HG03097 (cell line): ENCODE results near the gene ZNRF4.
"Not testable (repeated sequence)": the region's sequence is repeated elsewhere in the genome, so short reads cannot be mapped to it uniquely, and the experiment has no call there.

Source experiments
- ATAC-seq: cut with Tn5 transposase; IDR thresholded peaks from one replicate; pipeline ENCODE4 v1.9.1; 2021; ENCODE audit not compliant: unreplicated experiment, low FRiP score

Gene ZNRF4

DNA sequence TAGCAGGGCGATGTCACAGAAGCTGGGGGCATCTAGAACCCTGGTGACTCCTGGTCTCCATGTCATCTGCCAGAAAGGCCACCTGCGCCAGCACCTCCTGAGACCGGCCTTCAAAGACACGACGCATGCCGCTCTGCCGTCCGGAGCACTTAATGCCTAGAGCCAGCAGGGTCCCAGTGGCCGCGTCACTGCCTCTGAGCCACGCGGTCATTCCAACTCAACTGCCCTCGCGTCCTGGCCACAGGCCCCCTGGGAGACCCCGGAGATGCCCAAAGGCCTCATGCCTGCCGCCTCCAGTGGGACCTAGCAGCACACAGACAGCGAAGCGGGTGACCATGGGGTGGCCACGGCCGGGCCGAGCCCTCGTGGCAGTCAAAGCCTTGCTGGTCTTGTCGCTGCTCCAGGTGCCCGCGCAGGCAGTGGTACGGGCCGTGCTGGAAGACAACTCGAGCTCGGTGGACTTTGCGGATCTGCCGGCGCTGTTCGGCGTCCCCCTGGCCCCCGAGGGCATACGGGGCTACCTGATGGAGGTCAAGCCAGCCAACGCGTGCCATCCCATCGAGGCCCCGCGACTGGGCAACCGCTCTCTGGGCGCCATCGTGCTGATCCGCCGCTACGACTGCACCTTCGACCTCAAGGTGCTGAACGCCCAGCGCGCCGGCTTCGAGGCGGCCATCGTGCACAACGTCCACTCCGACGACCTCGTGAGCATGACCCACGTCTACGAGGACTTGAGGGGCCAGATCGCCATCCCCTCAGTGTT is at the start of gene ZNRF4:
Gene ZNRF4 (plus strand): TSS at position 51 of the 763 bp plus-strand sequence. CDS start 75 bp downstream, at position 126.
- no peak for ATAC-seq

GRCh38 chr19:5406198-5406597 is 49.0 kb upstream of the ZNRF4 start:
- ATAC-seq = not testable (repeated sequence)

- no peak for ATAC-seq
These were observed 48.4 kb upstream of the ZNRF4 start for GRCh38 chr19:5406816-5407215.

GRCh38 chr19:5407356-5407755 is 47.9 kb upstream of the ZNRF4 start:
- ATAC-seq = no peak

DNA sequence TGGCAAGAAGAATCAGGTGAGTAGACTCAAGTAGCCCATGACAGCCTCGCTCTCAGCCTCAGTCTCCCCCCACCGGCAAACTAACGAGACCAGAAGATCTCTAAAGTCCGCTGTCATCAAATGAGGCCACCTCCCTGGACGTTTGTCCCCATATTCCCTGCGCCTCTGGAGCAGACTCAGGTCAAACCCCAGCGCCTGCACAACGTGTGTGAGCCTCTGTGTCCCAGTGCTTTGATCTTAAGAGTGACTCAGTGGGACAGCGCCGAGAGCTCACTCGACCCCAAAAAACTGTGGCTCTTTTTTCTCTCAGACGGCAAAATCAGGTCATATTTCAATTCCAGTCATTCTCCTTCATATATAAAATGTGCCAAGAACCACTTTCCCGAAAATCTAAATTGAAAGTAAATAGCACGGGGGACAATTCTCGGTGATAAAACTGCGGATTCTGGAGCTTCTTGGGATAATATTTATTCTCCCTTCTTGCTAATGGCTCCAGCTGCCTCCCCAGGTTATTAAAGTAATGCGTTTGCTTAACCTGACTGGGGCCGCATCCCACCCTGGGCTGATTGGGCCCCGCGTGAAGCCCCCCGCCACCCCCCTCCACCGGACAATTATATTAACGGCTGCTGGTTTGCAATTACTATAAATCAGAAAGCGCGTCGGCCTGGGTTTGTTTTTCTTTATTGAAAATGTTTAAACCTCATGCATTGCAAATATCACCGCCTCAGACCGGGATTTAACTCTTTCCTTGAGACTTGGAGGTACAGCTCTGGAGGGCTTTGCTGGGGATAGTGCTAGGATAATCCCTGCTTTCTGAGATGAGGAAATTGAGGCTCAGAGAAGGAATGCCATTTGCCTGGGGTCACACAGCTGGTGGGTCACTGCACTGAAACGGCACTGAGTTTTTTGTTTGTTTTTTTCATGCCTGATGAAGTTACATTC is 37.5 kb upstream of the ZNRF4 start:
- no peak for ATAC-seq

GRCh38 chr19:5418677-5419076 is 36.5 kb upstream of the ZNRF4 start:
- ATAC-seq = no peak

GRCh38 chr19:5420953-5421352 is 34.3 kb upstream of the ZNRF4 start:
- ATAC-seq = no peak

DNA sequence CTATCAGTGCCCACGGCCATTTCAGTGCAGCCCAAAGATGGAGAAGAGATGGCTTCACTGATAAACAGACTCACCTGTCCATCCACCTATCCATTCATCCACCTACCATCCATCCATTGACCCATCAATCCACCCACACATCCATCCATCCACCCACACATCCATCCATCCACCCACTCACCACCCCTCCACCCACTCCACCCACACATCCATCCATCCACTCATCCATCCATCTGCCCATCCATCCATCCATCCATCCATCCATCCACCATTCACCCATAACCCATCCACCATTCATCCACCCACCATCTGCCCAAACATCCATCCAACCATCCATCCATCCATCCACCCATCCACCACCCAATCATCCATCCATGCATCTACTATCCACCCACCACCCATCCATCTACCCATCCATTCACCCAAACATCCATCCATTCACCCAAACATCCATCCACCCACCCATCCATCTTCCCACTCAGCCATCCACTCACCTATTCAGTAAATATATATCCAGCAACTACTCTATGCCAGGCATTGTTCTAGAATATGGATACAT is 31.6 kb upstream of the ZNRF4 start:
- no peak for ATAC-seq

DNA sequence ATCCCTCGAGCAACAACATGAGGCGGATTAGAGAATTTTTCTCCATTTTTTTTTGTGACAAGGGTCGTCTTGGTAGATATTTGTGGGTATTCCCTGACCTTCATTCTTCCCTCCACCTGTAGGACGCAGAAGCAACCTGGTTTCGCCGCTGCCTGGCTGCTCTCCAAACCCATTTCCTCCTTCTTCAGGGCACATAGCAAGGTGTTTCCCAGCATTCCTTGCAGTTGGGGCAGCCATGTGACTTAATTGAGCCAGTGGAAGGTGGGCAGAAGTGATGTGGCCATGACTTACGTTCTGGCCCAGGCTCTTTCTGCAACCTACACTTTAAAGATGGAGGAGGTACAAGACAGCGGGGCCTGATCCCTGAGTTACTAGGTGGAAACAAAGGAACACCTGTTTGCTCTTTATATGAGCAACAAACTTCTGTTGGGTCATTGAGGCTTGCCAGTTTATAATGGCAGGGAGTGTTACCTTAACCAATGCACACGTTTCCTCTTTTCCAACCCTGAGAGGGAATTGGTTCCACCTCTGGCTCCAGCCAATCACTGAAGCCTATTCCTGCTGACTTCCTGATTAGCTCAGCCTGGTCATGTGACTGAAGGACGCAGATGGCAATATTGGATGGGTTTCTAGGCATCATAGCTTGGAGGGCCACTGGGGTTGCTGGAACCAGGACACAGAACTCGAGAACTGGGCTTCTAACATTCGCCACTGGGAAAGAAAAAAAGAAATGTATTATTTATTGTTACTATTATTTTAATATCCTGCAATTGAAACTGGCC is 30.8 kb upstream of the ZNRF4 start:
- ATAC-seq = no peak

- no peak for ATAC-seq
These were observed 30.0 kb upstream of the ZNRF4 start for GRCh38 chr19:5425260-5425659.

GRCh38 chr19:5430237-5430636 is 25.0 kb upstream of the ZNRF4 start:
- ATAC-seq = no peak

DNA sequence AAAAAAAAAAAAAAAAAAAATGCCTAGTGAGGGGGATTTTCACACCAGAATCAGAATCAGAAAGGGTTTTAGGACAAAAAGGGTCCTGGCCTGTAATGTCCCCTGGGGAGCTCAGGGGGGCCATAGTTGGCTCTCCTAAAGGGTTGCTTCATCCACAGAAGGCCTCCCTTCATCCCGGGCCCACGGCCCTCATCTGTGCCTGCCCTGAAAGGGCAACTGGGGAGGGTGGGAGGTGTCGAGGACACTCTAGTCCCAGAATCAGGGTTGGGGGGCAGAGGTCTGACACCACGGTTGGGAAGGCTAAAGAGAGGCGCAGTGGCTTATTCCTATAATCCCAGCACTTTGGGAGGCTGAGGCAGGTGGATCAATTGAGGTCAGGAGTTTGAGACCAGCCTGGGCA is 22.5 kb upstream of the ZNRF4 start:
- no peak for ATAC-seq

- ATAC-seq = no peak
These were observed 20.8 kb upstream of the ZNRF4 start for GRCh38 chr19:5434351-5434917.

GRCh38 chr19:5434970-5435641 is 20.1 kb upstream of the ZNRF4 start:
- ATAC-seq = no peak

DNA sequence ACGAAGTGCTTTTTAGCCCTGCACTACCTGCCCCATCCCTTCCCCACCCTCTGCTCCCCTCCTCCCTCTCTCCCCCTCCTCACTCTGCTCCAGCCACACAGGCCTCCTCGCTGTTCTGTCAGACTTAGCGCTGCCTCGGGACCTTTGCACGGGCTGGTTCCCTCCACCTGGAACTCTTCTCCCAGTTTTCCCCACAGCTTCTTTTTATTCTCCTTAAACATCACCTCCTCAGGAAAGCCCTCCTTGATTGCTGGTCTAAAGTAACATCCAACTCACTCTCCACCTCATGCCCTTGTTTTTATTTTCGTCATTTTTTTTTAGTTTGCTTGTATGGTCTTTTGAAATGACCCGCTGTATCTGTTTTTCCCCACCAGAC is 19.6 kb upstream of the ZNRF4 start:
- ATAC-seq = no peak

- ATAC-seq = no peak
These were observed 18.9 kb upstream of the ZNRF4 start for GRCh38 chr19:5436106-5436947.

DNA sequence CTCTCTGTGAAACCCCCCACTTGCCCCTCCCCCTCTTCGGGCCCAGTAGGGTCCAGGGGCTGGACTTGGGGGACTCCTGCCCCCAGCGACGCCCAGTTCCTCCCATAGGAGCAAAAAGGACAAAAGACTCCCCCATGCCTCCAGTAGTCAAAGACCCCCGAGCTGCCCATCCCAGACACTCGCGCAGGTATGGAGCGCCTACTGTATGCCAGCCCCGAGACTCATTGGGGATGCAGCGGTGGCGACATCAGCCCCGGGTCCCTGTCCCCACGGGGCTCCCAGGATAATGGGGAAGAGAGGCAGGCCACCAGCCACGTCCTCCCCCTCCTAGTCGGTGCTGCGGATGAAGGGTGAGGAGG is 18.3 kb upstream of the ZNRF4 start:
- no peak for ATAC-seq

DNA sequence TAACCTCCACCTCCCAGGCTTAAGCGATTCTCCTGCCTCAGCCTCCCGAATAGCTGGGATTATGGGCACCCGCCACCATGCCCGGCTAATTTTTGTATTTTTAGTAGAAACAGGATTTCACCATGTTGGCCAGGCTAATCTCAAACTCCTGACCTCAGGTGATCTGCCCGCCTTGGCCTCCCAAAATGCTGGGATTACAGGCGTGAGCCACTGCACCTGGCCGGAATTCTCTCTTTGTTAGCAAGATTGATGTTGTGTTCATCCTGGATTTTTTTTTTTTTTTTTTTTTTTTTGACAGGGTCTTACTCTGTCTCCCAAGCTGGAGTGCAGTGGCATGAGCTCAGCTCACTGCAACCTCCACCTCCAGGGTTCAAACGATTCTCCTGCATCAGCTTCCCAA is 16.5 kb upstream of the ZNRF4 start:
- ATAC-seq = not testable (repeated sequence)

DNA sequence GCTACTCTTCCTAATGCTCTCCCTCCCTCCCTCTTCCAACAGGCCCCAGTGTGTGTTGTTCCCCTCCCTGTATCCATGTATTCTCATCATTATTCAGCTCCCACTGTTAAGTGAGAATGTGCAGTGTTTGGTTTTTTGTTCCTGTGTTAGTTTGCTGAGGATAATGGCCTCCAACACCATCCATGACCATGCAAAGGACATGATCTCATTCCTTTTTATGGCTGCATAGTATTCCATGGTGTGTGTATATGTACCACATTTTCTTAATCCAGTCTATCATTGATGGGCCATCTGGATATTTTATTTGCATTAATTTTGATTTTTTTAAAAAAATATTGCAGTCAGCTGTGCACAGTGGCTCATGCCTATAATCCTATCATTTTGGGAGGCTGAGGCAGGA is 15.8 kb upstream of the ZNRF4 start:
- ATAC-seq = no peak
